ENCODE results near the gene PLEKHG4B.
"Not testable (repeated sequence)": the region's sequence is repeated elsewhere in the genome, so short reads cannot be mapped to it uniquely, and the experiment has no call there.

Gene PLEKHG4B

DNA sequence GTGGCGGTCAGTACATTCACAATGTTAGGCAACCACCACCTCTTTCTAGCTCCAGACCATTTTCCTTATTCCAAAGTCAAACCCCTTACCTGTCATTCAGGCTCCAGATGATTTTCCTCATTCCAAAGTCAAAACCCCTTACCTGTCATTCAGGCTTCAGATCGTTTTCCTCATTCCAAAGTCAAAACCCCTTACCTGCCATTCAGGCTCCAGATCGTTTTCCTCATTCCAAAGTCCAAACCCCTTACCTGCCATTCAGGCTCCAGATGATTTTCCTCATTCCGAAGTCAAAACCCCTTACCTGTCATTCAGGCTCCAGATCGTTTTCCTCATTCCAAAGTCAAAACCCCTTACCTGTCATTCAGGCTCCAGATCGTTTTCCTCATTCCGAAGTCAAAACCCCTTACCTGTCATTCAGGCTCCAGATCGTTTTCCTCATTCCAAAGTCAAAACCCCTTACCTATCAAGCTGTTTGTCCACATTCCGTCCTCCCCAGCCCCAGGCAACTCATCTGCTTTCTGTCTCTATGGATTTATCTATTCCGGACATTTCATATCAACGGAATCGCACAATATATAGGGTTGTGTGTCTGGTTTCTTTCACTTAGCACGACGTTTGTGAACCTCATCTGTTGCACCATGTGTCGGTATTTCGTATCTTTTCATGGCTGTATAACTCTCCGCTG, 5.2 kb downstream of the PLEKHG4B start:
- no peaks in the 10 kb centered on the region for H3K79me2 ChIP-seq
- H3K9me3 ChIP-seq (ENCODE audit: control insufficient read depth, low read length): no peaks in the 10 kb centered on the region
- H3K9ac ChIP-seq: no peak overlapping the region
- TF ChIP-seq, protein P1, sequence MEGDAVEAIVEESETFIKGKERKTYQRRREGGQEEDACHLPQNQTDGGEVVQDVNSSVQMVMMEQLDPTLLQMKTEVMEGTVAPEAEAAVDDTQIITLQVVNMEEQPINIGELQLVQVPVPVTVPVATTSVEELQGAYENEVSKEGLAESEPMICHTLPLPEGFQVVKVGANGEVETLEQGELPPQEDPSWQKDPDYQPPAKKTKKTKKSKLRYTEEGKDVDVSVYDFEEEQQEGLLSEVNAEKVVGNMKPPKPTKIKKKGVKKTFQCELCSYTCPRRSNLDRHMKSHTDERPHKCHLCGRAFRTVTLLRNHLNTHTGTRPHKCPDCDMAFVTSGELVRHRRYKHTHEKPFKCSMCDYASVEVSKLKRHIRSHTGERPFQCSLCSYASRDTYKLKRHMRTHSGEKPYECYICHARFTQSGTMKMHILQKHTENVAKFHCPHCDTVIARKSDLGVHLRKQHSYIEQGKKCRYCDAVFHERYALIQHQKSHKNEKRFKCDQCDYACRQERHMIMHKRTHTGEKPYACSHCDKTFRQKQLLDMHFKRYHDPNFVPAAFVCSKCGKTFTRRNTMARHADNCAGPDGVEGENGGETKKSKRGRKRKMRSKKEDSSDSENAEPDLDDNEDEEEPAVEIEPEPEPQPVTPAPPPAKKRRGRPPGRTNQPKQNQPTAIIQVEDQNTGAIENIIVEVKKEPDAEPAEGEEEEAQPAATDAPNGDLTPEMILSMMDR (IDR thresholded peaks at IDR 0.05): no peak
- H3K4me3 ChIP-seq (ENCODE audit: low read depth, low read length): no peak overlapping the region
- H3K4me1 ChIP-seq: no peaks in the 10 kb centered on the region
- no peak overlapping the region for H3K4me2 ChIP-seq (ENCODE audit: low read length)
- no peaks in the 10 kb centered on the region for H3K36me3 ChIP-seq (ENCODE audit: control insufficient read depth, insufficient read depth, low read length)
- no peak overlapping the region for H3K27ac ChIP-seq
- peaks cover 4% of the 10 kb centered on the region for H3K27me3 ChIP-seq (ENCODE audit: control insufficient read depth, insufficient read depth, low read length)
- H2AFZ ChIP-seq: no peak overlapping the region

DNA sequence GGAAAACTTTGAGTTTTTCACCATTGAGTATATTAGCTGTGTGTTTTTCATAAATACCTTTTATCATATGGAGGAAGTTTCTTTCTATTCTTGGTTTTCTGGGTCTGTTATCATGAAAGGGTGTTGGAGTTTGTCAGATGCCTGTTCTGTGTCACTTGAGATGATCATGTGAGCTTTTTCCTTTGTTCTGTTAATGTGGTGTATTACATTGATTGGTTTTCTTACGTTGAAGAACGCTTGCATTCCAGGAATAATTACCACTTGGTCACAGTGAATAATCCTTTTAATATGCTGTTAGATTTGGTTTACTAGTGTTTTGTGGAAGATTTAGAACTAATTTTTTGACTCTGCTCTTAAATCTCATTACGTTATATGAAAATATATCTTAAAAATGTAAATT, 7.8 kb downstream of the PLEKHG4B start:
- Histone ChIP-seq H3K4me1 (no peaks in the 10 kb centered on the region), H2AFZ (no peak overlapping the region), H3K9me3 (ENCODE audit: control insufficient read depth, low read length) (no peaks in the 10 kb centered on the region), H3K27me3 (ENCODE audit: control insufficient read depth, insufficient read depth, low read length) (no peaks in the 10 kb centered on the region), H3K36me3 (ENCODE audit: control insufficient read depth, insufficient read depth, low read length) (no peaks in the 10 kb centered on the region), H3K79me2 (no peaks in the 10 kb centered on the region), H3K27ac (no peak overlapping the region), H3K4me3 (ENCODE audit: low read depth, low read length) (no peak overlapping the region), H3K9ac (no peak overlapping the region), H3K4me2 (ENCODE audit: low read length) (no peak overlapping the region)
- TF ChIP-seq, protein P1 (IDR thresholded peaks at IDR 0.05): no peak

DNA sequence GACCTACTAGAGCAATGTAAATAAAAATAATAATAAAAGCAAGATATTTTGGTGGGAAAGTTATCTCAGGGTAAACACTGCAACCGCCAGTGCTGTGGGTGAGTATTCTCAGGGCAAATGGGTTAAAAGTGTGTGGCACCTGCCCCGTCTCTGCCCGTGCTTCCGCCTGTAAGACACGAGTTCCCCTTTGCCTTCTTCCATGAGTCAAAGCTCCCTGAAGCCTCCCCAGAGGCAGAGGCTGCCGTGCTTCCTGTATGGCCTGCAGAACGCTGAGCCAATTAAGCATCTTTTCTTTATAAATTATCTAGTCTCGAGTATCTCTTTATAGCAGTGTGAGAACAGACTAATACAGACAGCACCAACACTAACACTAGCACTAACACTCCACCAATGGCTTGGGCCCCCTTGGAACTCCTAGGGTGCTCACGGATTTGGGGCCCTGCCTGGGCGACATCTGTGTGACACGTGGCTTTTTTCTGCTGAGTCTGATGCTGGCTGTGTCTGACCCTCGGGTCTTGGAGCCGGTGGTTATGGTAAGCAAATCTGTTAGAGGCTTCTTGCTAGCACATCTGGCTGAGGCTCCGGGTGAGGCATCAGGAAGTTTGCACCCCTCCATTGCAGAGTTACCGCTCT, 10.6 kb downstream of the PLEKHG4B start:
- Histone ChIP-seq H3K27me3 (ENCODE audit: control insufficient read depth, insufficient read depth, low read length) (no peaks in the 10 kb centered on the region), H3K9ac (no peak overlapping the region), H3K4me2 (ENCODE audit: low read length) (no peak overlapping the region), H3K27ac (no peak overlapping the region), H2AFZ (no peak overlapping the region), H3K4me1 (no peaks in the 10 kb centered on the region), H3K79me2 (no peaks in the 10 kb centered on the region), H3K9me3 (ENCODE audit: control insufficient read depth, low read length) (no peaks in the 10 kb centered on the region), H3K4me3 (ENCODE audit: low read depth, low read length) (no peak overlapping the region), H3K36me3 (ENCODE audit: control insufficient read depth, insufficient read depth, low read length) (no peaks in the 10 kb centered on the region)
- TF ChIP-seq, protein P1 (IDR thresholded peaks at IDR 0.05): no peak

DNA sequence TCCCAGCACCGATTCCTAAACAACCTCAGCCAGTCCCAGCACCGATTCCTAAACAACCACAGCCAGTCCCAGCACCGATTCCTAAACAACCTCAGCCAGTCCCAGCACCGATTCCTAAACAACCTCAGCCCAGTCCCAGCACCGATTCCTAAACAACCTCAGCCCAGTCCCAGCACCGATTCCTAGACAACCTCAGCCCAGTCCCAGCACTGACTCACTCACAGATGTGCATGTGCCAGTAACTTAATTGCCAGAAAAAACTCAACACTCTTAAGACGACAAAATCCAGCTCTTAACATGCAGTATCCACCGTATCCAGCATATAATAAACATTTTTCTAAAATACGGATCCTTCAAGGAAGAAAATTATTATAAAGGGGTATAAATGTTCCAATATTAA, 12.1 kb downstream of the PLEKHG4B start:
- H3K79me2 ChIP-seq; H3K36me3 ChIP-seq (ENCODE audit: control insufficient read depth, insufficient read depth, low read length); H3K9ac ChIP-seq; H3K27me3 ChIP-seq (ENCODE audit: control insufficient read depth, insufficient read depth, low read length); H2AFZ ChIP-seq; H3K4me3 ChIP-seq (ENCODE audit: low read depth, low read length); H3K4me2 ChIP-seq (ENCODE audit: low read length); H3K9me3 ChIP-seq (ENCODE audit: control insufficient read depth, low read length); H3K27ac ChIP-seq; H3K4me1 ChIP-seq: not testable (repeated sequence)

DNA sequence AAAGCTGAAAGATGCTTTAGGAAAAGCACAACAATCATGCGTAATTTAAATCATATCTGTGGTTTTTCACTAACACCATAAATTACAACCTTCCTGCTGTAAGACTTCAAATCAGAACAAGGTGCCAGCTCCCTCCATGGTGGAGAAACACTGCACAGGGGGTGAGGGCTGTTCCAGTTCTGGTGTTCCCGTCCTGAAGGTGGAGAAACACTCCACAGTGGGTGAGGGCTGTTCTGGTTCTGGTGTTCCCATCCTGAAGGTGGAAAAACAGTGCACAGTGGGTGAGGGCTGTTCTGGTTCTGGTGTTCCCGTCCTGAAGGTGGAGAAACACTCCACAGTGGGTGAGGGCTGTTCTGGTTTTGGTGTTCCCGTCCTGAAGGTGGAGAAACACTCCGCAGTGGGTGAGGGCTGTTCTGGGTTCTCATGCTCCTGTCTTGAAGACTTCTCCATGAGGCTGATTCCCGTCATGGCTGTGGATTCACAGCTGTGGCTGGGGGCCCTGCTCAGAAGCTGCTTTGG, 12.9 kb downstream of the PLEKHG4B start:
- Histone ChIP-seq H3K4me3 (ENCODE audit: low read depth, low read length) (no peak overlapping the region), H3K9me3 (ENCODE audit: control insufficient read depth, low read length) (no peaks in the 10 kb centered on the region), H3K4me2 (ENCODE audit: low read length) (no peak overlapping the region), H3K36me3 (ENCODE audit: control insufficient read depth, insufficient read depth, low read length) (no peaks in the 10 kb centered on the region), H3K27me3 (ENCODE audit: control insufficient read depth, insufficient read depth, low read length) (no peaks in the 10 kb centered on the region), H3K9ac (no peak overlapping the region), H2AFZ (no peak overlapping the region), H3K27ac (no peak overlapping the region), H3K4me1 (no peaks in the 10 kb centered on the region), H3K79me2 (no peaks in the 10 kb centered on the region)
- TF ChIP-seq, protein P1 (IDR thresholded peaks at IDR 0.05): no peak
